ENCODE data around the gene ACY1.

ACY1 gene

GRCh38 chr3:52005571-52005986 is 22.2 kb downstream of the ACY1 start:
- DNase-seq (ENCODE audit: low spot score): peak; percentile 58

GRCh38 chr3:52006017-52006819 is 22.9 kb downstream of the ACY1 start:
- no peak for DNase-seq (ENCODE audit: low spot score)

- no peak for DNase-seq (ENCODE audit: low spot score)
Observed at GRCh38 chr3:52006820-52007133, 23.4 kb downstream of the ACY1 start.

- no peak for DNase-seq (ENCODE audit: low spot score)
Observed at GRCh38 chr3:52007291-52007690, 24.0 kb downstream of the ACY1 start.

- no peak for DNase-seq (ENCODE audit: low spot score)
Observed at GRCh38 chr3:52010431-52010830, 27.1 kb downstream of the ACY1 start.

- no peak for DNase-seq (ENCODE audit: low spot score)
Observed at GRCh38 chr3:52012699-52013098, 29.4 kb downstream of the ACY1 start.

GRCh38 chr3:52013802-52014598 is 30.7 kb downstream of the ACY1 start:
- no peak for DNase-seq (ENCODE audit: low spot score)

- peak; percentile 22 for DNase-seq (ENCODE audit: low spot score)
Observed at GRCh38 chr3:52014613-52015012, 31.3 kb downstream of the ACY1 start.

GRCh38 chr3:52015438-52016228 is 32.3 kb downstream of the ACY1 start:
- no peak for DNase-seq (ENCODE audit: low spot score)

- DNase-seq (ENCODE audit: low spot score): no peak
Observed at GRCh38 chr3:52017586-52017985, 34.3 kb downstream of the ACY1 start.

- DNase-seq (ENCODE audit: low spot score): no peak
Observed at GRCh38 chr3:52018319-52019000, 35.1 kb downstream of the ACY1 start.

GRCh38 chr3:52019352-52020080 is 36.2 kb downstream of the ACY1 start:
- DNase-seq (ENCODE audit: low spot score): no peak

- DNase-seq (ENCODE audit: low spot score): no peak
Observed at GRCh38 chr3:52020796-52021195, 37.5 kb downstream of the ACY1 start.

GRCh38 chr3:52021489-52022268 is 38.3 kb downstream of the ACY1 start:
- no peak for DNase-seq (ENCODE audit: low spot score)

GRCh38 chr3:52022323-52023100 is 39.2 kb downstream of the ACY1 start:
- peak; percentile 72 for DNase-seq (ENCODE audit: low spot score)

- DNase-seq (ENCODE audit: low spot score): no peak
Observed at GRCh38 chr3:52023101-52023770, 39.9 kb downstream of the ACY1 start.

GRCh38 chr3:52023860-52024764 is 40.8 kb downstream of the ACY1 start:
- no peak for DNase-seq (ENCODE audit: low spot score)
